HL-60 (cell line): Measurements from ENCODE around the gene UTP3.

Experiments used
- GABPA ChIP-seq: IDR thresholded peaks from 2 replicates; pipeline ENCODE4 v1.6.1; 2012; ENCODE audit warnings: low read depth
- POLR2AphosphoS5 ChIP-seq: IDR thresholded peaks from 2 replicates; pipeline ENCODE4 v1.6.1; 2012; ENCODE audit warnings: low read depth
- SPI1 ChIP-seq: IDR thresholded peaks from 2 replicates; pipeline ENCODE4 v1.6.1; 2012; ENCODE audit warnings: low read depth, mild to moderate bottlenecking, borderline replicate concordance
- TF ChIP-seq, protein P1 (sequence below): IDR thresholded peaks from one replicate; pipeline ENCODE4 v1.5.1; 2011; ENCODE audit warnings: low read length, control low read depth, inconsistent platforms; ENCODE audit not compliant: insufficient read depth
- TF ChIP-seq, protein P2 (sequence below): IDR thresholded peaks from 2 replicates; pipeline ENCODE4 v1.6.1; 2012; ENCODE audit warnings: low read depth; ENCODE audit not compliant: insufficient replicate concordance

- TF ChIP-seq, protein P1, sequence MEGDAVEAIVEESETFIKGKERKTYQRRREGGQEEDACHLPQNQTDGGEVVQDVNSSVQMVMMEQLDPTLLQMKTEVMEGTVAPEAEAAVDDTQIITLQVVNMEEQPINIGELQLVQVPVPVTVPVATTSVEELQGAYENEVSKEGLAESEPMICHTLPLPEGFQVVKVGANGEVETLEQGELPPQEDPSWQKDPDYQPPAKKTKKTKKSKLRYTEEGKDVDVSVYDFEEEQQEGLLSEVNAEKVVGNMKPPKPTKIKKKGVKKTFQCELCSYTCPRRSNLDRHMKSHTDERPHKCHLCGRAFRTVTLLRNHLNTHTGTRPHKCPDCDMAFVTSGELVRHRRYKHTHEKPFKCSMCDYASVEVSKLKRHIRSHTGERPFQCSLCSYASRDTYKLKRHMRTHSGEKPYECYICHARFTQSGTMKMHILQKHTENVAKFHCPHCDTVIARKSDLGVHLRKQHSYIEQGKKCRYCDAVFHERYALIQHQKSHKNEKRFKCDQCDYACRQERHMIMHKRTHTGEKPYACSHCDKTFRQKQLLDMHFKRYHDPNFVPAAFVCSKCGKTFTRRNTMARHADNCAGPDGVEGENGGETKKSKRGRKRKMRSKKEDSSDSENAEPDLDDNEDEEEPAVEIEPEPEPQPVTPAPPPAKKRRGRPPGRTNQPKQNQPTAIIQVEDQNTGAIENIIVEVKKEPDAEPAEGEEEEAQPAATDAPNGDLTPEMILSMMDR = no peak
- TF ChIP-seq, protein P2, sequence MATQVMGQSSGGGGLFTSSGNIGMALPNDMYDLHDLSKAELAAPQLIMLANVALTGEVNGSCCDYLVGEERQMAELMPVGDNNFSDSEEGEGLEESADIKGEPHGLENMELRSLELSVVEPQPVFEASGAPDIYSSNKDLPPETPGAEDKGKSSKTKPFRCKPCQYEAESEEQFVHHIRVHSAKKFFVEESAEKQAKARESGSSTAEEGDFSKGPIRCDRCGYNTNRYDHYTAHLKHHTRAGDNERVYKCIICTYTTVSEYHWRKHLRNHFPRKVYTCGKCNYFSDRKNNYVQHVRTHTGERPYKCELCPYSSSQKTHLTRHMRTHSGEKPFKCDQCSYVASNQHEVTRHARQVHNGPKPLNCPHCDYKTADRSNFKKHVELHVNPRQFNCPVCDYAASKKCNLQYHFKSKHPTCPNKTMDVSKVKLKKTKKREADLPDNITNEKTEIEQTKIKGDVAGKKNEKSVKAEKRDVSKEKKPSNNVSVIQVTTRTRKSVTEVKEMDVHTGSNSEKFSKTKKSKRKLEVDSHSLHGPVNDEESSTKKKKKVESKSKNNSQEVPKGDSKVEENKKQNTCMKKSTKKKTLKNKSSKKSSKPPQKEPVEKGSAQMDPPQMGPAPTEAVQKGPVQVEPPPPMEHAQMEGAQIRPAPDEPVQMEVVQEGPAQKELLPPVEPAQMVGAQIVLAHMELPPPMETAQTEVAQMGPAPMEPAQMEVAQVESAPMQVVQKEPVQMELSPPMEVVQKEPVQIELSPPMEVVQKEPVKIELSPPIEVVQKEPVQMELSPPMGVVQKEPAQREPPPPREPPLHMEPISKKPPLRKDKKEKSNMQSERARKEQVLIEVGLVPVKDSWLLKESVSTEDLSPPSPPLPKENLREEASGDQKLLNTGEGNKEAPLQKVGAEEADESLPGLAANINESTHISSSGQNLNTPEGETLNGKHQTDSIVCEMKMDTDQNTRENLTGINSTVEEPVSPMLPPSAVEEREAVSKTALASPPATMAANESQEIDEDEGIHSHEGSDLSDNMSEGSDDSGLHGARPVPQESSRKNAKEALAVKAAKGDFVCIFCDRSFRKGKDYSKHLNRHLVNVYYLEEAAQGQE = no peak
- TF ChIP-seq GABPA = no peak
- no peak for TF ChIP-seq POLR2AphosphoS5
- no peak for TF ChIP-seq SPI1
Measured at GRCh38 chr4:70724463-70724862, 36.1 kb downstream of the UTP3 start.
